Right ventricle myocardium inferior (tissue), 1 donor: Measurements from ENCODE around the gene LDLRAD1. TPM values are rescaled to one million over a fixed set of nuclear protein-coding genes. Genes with fewer than 3 reads are reported as not detected.
"Not testable (repeated sequence)": the region's sequence is repeated elsewhere in the genome, so short reads cannot be mapped to it uniquely, and the experiment has no call there.

Source experiments
- ATAC-seq: fragments of 200-7000 bp; cut with Tn5 transposase; one replicate; pipeline ENCODE4 v1.9.1; 2020; ENCODE audit warnings: mild to moderate bottlenecking, moderate library complexity
- DNase-seq: peaks from one replicate; pipeline ENCODE4 v3.0.0; 2021; ENCODE audit errors: missing footprints
- intact Hi-C: fragments of 100-400 bp; cut with DNase I; formaldehyde crosslinking; loops from one replicate; pipeline ENCODE4 v1.11.0; 2022
- total RNA-seq: library from RNA; stranded (reverse); fragmentation: NEBNext Ultra II Directional; extraction: Animal tissue kit (Norgen Biotek cat#: 25700); gene quantifications from one replicate; pipeline ENCODE4 v1.2.1, GENCODE V29; 2021
- donor health status: DM: no; HTN: yes; CAD: no; lungs with severe emphysema.

Gene LDLRAD1
- total RNA-seq, 1 donor from 2014 or later = not detected

- intact Hi-C loops = no loop called here
- DNase-seq (no peak), ATAC-seq (no peak)
Observed at GRCh38 chr1:54024358-54024757, 6.4 kb upstream of the LDLRAD1 start.

GRCh38 chr1:54019562-54020176, 1.7 kb upstream of the LDLRAD1 start:
- ATAC-seq, DNase-seq, intact Hi-C loops: not testable (repeated sequence)

GRCh38 chr1:54018635-54019034, 649 bp upstream of the LDLRAD1 start:
- intact Hi-C loops = no loop called here
- DNase-seq (no peak), ATAC-seq (no peak)

GRCh38 chr1:54016343-54017282, 1.4 kb downstream of the LDLRAD1 start:
- DNase-seq = no peak
- intact Hi-C loops = no loop called here
- ATAC-seq = no peak

- DNase-seq (no peak), ATAC-seq (no peak)
- intact Hi-C loops = no loop called here
Observed at GRCh38 chr1:54014009-54014629, 3.9 kb downstream of the LDLRAD1 start.

- no peak for ATAC-seq
- DNase-seq = no peak
- intact Hi-C loops = no loop called here
Observed at GRCh38 chr1:54013393-54014008, 4.5 kb downstream of the LDLRAD1 start.

GRCh38 chr1:54012863-54013262, 5.1 kb downstream of the LDLRAD1 start:
- ATAC-seq (no peak), DNase-seq (no peak)
- intact Hi-C loops = no loop called here

- no peak for DNase-seq
- no peak for ATAC-seq
- intact Hi-C loops = no loop called here
Observed at GRCh38 chr1:54012008-54012325, 6.0 kb downstream of the LDLRAD1 start.

GRCh38 chr1:54011316-54012007, 6.5 kb downstream of the LDLRAD1 start:
- DNase-seq (no peak), ATAC-seq (no peak)
- intact Hi-C loops = no loop called here

GRCh38 chr1:54010415-54011117, 7.4 kb downstream of the LDLRAD1 start:
- ATAC-seq = no peak
- DNase-seq = no peak
- intact Hi-C loops = no loop called here

- no peak for ATAC-seq
- intact Hi-C loops = no loop called here
- no peak for DNase-seq
Observed at GRCh38 chr1:54009406-54009805, 8.6 kb downstream of the LDLRAD1 start.

- no peak for ATAC-seq
- DNase-seq = no peak
- intact Hi-C loops = no loop called here
Observed at GRCh38 chr1:54008876-54009275, 9.1 kb downstream of the LDLRAD1 start.

GRCh38 chr1:54007613-54008012, 10.4 kb downstream of the LDLRAD1 start:
- intact Hi-C loops = no loop called here
- no peak for ATAC-seq

GRCh38 chr1:54006508-54006907, 11.5 kb downstream of the LDLRAD1 start:
- intact Hi-C loops = no loop called here
- DNase-seq = no peak
- no peak for ATAC-seq

More at GRCh38 chr1:54007613-54008012, 10.4 kb downstream of the LDLRAD1 start:
- DNase-seq = no peak

- no peak for DNase-seq
- ATAC-seq = no peak
- intact Hi-C loops = no loop called here
Observed at GRCh38 chr1:54004481-54005049, 13.4 kb downstream of the LDLRAD1 start.

GRCh38 chr1:54003750-54004480, 14.1 kb downstream of the LDLRAD1 start:
- ATAC-seq, intact Hi-C loops, DNase-seq: not testable (repeated sequence)

GRCh38 chr1:54003249-54003646, 14.7 kb downstream of the LDLRAD1 start:
- ATAC-seq = no peak
- intact Hi-C loops = no loop called here

More at GRCh38 chr1:54003249-54003646, 14.7 kb downstream of the LDLRAD1 start:
- DNase-seq = no peak
